ENCODE measurements around the gene CACNA1H.

CACNA1H gene

GRCh38 chr16:1159325-1159972 is 6.5 kb downstream of the CACNA1H start:
- no peak for DNase-seq

DNA sequence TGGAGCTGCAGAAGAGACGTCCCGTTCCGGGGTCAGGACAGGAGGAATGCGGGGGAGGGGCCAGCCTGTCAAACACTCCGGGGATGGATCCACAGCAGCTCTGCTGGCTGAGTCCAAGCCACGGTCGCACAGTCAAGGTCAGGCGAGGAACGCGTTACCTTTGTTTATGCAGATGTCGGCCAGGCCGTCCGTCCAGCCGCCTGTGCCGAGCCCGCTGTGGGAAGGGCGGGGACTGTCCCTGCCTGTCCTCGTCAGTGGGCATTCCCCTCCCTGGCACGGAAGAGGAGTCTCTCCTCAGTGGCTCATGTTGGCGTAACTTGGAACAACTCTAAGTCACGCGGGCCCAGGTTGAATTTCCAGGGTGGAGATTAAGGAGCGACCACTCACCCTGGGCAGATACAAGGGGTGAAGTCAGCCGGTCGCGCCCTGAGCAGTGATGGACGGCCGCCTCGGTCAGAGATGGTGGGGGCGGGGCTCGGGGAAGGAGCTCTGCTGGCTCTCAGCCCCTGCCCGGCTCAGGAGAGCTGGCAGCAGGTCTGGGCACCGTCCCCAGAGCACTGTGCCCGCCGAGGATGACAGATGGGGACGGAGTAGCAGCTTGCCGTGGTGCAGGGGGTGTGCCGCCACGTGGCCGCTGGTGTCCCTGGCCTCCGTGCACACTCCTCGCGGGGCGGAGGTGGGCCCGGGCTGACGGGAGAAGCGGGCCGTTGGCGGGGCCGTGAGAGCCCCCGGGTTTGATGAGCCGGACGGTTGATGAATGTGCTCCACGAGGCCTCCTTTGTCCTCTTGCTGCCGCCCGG is 7.3 kb downstream of the CACNA1H start:
- no peak for DNase-seq

- no peak for DNase-seq
Measured at GRCh38 chr16:1160773-1161348, 8.0 kb downstream of the CACNA1H start.

DNA sequence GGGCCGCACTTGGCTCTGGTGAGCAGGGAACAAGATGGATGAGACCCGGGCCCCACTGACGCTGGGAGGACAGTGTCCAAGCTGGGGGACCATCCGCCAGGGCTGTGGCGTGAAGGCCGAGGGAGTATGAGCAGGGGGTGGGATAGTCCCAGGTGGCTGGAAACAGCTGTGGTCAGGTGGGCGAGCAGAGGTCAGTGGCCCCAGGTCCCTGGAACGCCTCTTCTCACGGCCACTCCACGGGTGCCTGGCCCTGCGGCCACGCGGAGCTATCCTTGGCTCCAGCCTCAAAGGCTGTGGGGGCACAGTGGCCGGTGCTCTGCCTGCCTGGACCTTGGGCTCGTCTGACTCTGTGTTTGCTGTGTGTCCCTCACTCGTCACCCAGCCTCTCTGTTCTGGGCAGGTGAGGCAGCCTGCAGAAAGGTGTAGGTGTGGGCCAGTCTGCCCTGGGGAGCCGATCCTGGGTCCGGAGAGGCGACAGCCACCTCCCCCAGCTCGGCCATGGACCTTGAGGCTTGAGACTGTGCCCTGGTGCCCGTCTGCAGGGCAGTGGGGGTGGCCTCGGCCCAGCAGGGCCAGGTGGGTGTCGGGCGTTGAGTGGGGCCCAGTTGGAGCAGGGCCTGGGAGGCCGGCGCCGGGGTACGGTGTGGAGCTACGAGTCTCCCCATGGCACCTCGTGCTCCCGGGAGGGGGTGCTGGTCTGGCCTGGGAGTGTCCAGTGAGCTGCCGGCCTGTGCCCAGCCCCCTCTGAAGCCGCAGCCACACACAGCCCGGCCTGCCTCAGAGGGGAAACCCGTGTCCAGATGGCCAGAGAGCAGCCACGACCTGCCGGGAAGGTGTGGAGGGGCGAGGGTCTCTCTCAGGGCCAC is 10.0 kb downstream of the CACNA1H start:
- DNase-seq, result no peak

DNA sequence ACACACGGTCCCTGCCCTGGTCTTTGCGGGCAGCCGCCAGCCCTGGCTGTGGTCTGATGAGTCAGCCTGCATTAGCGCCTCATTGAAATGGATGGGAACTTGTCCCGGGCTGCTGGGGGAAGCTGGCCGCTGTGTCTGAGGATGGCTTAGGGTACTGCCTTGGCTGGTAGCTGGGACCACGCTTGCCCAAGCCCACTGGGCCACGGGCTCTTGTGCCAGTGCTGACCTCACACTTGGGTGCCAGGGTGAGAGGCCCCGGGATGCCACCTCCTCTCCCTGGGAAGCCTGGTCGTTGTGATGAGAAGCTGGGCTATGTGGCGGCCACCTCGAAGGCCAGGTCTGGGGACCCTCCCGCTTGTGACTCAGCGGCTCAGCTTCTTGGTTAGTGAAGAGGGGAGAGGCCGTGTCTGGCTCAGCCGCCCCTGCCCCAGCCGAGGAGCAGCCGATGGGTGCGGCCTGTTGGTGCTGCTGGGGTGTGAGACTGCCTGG is 10.7 kb downstream of the CACNA1H start:
- no peak for DNase-seq

- no peak for DNase-seq
Measured at GRCh38 chr16:1164382-1164781, 11.5 kb downstream of the CACNA1H start.

DNA sequence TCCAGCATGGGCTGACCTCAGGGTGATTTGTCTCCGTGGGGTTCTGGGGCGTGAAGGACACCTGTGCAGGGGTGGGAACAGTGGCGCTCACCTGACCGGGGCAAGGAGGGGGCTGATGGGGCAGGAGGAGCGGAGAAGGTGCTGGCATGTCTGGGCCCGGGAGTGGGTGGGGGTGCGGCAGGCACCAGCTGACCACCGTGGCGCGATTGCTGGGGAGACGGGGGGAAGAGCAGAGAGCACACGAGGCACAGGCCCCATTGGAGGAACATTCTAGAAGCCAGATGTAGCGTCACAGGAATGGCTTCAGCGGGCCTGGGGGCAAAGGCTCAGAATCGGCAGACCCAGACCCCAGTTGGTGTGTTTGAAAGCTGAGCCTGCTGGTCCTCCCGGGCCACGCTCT is 12.1 kb downstream of the CACNA1H start:
- DNase-seq, result no peak

DNA sequence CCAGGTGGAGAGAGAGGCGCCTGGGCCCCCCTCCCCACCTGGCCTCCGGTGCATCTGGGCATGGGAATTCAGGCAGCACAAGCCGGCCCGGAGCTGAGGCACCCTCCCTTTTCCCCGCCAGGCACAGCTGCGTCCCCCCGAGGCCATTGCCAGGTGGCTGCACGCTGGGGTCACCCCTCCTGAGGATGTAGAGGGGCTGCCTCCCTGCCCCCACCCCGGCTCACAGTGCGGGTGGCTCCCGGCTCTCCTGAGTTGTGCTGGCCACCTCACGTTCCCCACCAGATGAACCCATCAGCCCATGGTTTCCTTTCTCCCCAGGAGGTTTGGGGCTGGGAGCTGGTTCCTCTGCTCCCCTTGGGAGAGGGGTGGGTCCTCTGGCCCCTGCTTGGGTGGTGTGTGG is 12.6 kb downstream of the CACNA1H start:
- DNase-seq, result no peak

- no peak for DNase-seq
Measured at GRCh38 chr16:1167276-1168107, 14.6 kb downstream of the CACNA1H start.

- no peak for DNase-seq
Measured at GRCh38 chr16:1168837-1169236, 15.9 kb downstream of the CACNA1H start.

DNA sequence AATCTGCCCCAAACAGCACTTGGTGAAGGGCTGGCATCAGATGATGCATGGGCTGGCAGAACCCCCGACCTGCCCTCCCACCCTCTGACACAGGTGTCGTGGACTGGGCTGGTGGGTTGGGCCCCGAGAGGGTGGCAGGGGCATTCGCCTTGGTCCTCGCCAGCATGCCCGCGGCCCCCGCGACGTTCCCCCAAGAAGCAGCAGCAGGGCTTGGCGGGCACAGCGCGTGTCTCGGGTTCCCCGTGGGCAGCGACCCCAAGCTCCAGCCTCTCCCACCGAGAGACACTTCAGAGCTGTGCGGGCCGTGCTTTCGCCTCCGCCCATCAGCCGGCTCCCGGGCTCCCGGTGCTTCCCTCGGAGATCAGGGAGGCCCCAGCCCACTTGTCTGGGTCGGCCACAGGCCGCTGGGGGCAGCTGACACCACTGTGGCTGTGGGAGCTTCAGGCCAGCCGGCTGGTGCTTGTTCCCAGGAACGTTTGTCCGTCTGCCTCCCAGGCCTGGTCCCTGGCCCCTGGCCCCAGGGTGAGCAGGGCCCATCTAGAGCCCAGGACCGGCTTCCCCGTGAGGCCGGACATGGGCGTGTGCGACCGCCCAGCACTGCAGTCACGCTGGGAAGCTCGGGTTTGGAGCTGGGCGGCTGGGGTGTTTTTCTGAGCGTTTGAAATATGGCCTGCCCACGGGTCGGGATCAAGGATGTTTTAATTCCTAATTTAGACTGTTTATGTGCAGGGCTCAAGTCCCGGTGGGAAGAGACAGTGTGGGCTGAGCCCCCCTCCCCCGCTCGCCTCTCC is 16.6 kb downstream of the CACNA1H start:
- DNase-seq, result no peak

DNA sequence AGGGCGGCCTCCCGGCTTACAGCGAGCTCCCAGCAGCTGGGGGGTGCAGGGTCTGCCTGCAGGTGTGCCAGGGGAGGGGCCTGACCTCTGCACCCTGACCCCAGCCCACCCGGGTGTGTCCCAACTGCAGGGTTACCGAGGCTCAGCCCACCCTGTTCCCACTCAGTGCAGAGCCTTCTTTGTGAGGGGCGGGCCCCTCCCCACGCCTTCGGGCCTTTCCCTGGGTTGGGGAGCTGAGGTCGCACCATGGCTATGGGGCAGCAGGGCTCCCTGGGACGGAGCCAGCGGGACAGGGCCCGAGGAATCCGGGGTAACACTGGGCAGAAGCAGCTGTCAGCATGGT is 17.1 kb downstream of the CACNA1H start:
- no peak for DNase-seq

DNA sequence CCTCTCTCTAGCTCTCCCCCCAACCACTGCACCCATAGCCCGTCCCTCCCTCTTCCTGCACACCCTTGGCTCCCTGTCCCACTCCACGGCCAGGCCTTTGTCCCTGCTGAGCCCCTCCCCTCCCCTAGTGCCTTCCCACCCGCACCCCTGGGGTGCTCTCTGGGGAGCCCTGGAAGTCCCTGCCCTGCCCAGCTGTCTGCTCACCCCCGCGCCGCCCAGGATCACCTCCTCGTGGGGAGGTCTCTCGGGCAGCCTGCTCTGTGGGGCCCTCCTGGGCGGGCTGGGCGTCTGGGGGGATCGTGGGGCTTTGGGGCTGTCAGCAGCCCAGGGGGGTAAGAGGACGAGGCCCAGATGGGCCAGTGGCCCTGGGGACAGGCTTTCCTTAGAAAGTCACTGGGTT is 18.1 kb downstream of the CACNA1H start:
- DNase-seq, result no peak

DNA sequence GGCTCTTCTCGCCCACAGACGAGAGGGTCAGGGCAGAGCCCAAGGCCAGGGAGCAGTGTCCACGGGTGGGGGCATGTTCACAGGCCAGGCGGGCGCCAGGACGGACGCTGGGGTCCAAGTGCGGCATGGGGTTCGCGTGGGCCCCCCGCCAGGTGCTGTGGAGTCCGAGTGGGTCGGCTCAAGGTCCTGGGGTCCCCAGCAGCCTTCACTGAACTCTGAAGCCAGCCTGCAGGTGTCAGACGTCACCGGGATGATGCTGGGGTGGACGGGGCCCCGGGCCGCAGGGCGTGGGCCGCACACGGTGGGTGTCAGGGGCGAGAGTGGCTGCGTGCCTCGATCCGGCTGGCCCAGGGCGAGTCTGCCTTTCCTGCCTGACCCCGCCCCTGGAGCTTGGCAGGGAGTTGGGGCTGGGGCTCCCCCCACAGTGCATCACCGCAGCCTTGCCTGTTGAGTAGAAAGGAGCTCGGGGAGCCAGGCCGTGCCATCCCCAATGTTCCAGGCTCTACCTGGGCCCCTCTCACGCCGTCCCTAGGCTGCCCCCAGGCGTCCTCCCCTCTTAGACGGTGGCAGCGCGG is 19.0 kb downstream of the CACNA1H start:
- DNase-seq, result no peak

DNA sequence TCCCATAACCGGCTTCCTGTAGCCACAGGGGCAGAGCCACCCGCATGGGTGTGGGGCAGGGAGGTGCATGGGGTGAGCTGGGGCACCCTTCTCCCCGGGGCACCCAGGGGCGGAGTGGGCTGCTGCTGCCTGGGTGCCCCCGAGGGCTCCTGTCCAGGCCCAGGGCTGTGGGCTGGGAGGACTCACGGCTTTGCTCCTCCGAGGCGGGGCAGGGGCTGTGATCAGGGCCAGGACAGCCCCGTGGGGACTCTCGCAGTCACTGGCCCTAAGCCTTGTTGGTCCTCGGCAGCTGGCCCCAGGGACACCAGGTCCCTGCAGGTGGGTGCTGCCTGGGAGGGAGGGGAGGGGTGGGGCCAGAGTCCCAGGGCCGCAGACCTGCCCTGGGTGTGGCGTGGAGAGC is 19.7 kb downstream of the CACNA1H start:
- DNase-seq, result no peak

DNA sequence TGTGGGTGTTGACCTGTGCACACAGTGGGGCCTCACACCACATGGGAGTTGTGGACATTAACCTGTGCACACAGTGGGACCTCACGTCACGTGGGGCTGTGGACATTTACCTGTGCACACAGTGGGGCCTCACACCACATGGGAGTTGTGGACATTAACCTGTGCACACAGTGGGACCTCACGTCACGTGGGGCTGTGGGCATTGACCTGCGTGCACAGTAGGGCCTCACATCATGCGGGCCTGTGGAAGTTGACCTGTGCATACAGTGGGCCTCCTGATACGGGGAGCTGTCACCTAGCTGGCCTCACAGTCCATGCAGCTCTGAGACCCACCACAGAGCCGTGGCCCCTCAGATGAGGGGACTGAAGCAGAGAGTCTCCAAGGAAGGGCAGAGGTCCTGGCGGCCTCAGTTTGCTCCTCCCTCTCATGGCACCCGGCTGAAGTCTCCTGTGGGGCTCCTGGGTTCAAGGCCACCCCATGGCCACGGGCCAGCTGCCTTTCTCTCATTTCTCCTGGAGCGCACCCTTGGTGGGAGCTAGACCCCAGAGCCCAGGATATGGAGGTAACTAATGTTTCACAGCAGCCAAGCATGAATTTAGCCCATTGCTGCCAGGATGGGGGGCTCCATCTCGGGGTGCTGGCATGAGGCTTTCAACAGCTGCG is 21.0 kb downstream of the CACNA1H start:
- DNase-seq, result no peak

GRCh38 chr16:1174477-1175357 is 21.8 kb downstream of the CACNA1H start:
- DNase-seq, result no peak

DNA sequence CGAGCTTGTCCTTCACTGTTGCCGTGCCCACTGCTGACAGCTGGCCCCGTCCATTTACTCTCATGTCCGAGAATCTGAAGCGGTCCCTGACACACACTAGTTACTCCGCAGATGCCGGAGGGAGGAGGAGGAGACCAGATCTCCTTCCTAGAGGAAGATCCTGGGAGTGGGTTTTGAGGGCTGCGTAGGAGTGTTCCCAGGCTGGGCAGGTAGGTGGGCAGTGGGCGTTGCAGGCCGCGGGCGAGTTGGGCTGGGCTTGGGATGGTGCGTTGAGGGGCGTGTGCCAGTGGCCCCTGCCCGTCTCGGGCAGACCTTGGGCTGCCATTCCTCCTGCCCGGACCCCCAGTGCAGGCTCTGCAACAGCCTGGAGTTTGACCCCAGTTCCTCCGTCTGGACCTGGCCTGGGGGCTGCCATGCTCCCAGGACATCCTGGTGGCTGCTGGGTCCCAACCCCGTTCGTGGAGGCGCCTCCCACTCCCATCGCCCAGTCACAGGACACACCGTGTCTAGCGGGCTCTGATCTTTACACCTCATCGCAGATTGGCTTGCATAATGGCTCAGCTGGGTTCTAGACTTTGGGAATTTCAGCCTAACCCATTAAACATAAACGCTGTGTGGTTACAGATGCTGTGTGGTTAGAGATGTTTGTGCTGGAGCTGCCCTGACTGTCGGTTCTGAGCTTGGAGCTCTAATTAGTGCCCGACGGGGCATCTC is 22.8 kb downstream of the CACNA1H start:
- no peak for DNase-seq

Measured in stimulated activated CD4-positive, alpha-beta T cell treated with anti-CD3 and anti-CD28 coated beads, Interleukin-1b, Interleukin-23, amount 100 ng/mL, for 48 hours (primary cell).